GM12878 (cell line): ENCODE data around the gene BTBD19. TPM values are rescaled to one million over a fixed set of nuclear protein-coding genes. Genes with fewer than 3 reads are reported as not detected.

ENCODE experiments used
- ATAC-seq: fragments of 200-7000 bp; cut with Tn5 transposase; 3 replicates; pipeline ENCODE4 v1.9.1; 2020; ENCODE audit warnings: mild to moderate bottlenecking, moderate library complexity
- BruUV-seq: library from RNA; stranded (reverse); fragments of 400-500 nt; replicated peaks from 2 replicates; lab custom pipeline; 2021; lab: Mats Ljungman, UMichigan
- CTCF ChIA-PET: fragments of 300-600 bp; sonication (Branson Sonifier 250); formaldehyde crosslinking; extraction: SDS; loops from one replicate; lab custom pipeline; 2021; ENCODE audit warnings: inconsistent platforms; lab: Yijun Ruan, JAX
- POLR2A ChIA-PET: fragments of 350-600 bp; formaldehyde crosslinking; extraction: SDS; loops from one replicate; lab custom pipeline; 2021; ENCODE audit warnings: inconsistent platforms; lab: Charles Lee
- RAD21 ChIA-PET: fragments of 300-600 bp; sonication (Branson Sonifier 250); formaldehyde crosslinking; loops from one replicate; lab custom pipeline; 2023; ENCODE audit warnings: antibody characterized with exemption; ENCODE audit not compliant: unreplicated experiment; lab: Charles Lee
- SMC1A ChIA-PET: fragments of 300-600 bp; sonication (Branson Sonifier 250); formaldehyde crosslinking; loops from one replicate; lab custom pipeline; 2023; ENCODE audit not compliant: unreplicated experiment, uncharacterized antibody; lab: Charles Lee
- DNase-seq: peaks from one replicate; pipeline ENCODE4 v3.0.0-alpha.2; 2011; ENCODE audit warnings: low read depth, low spot score
- FAIRE-seq: peaks from 3 replicates; lab custom pipeline; 2011; peaks lifted over from hg19 to GRCh38; lab: Jason Lieb, UNC
- H2AFZ ChIP-seq: 2 replicates; pipeline ENCODE4 v1.6.0; 2011; ENCODE audit warnings: low read depth, low read length, control low read depth; ENCODE audit not compliant: control insufficient read depth
- H3K27ac ChIP-seq: 2 replicates; pipeline ENCODE4 v1.5.1; 2011; ENCODE audit warnings: control low read depth; ENCODE audit not compliant: control insufficient read depth, insufficient read depth
- H3K27me3 ChIP-seq, 2 experiments: replicated peaks in 1 of 2; 2 replicates each; pipeline versions ENCODE4 v1.6.0 to v1.6.1; 2011; ENCODE audit warnings: low read length in 1 of 2; ENCODE audit not compliant: control insufficient read depth in 2 of 2, insufficient read depth in 2 of 2
- H3K36me3 ChIP-seq, 2 experiments: 2 replicates each; pipeline ENCODE4 v1.5.1; 2011; ENCODE audit warnings: low read length in 1 of 2; ENCODE audit not compliant: control insufficient read depth in 2 of 2, insufficient read depth in 2 of 2
- H3K4me1 ChIP-seq: 2 replicates; pipeline ENCODE4 v1.6.1; 2011; ENCODE audit warnings: mild to moderate bottlenecking, low read length, moderate library complexity, mixed read lengths; ENCODE audit not compliant: control insufficient read depth, insufficient read depth
- H3K4me2 ChIP-seq: 2 replicates; pipeline ENCODE4 v1.6.0; 2011; ENCODE audit warnings: control low read depth; ENCODE audit not compliant: control insufficient read depth, insufficient read depth
- H3K4me3 ChIP-seq: fragments of 200-600 bp; sonication (generic); 2 replicates; pipeline ENCODE4 v1.5.1; 2016
- H3K79me2 ChIP-seq: 2 replicates; pipeline ENCODE4 v1.6.0; 2011; ENCODE audit warnings: low read length; ENCODE audit not compliant: control insufficient read depth, insufficient read depth
- H3K9ac ChIP-seq: 2 replicates; pipeline ENCODE4 v1.8.0; 2011; ENCODE audit warnings: low read length, control low read depth, mixed read lengths; ENCODE audit not compliant: control insufficient read depth, insufficient read depth
- H3K9me3 ChIP-seq: replicated peaks from 3 replicates; pipeline ENCODE4 v1.5.1; 2011; ENCODE audit warnings: mild to moderate bottlenecking, low read length; ENCODE audit not compliant: control insufficient read depth, insufficient read depth
- H4K20me1 ChIP-seq: 2 replicates; pipeline ENCODE4 v1.6.0; 2011; ENCODE audit not compliant: control insufficient read depth, insufficient read depth
- CBFB ChIP-seq: IDR thresholded peaks from 2 replicates; pipeline ENCODE4 v1.6.1; 2016; ENCODE audit warnings: antibody characterized with exemption, low read depth
- EZH2 ChIP-seq: IDR thresholded peaks from 2 replicates; pipeline ENCODE4 v1.6.1; 2012; ENCODE audit warnings: low read depth, mild to moderate bottlenecking, control low read depth, inconsistent platforms, low read length, borderline replicate concordance; ENCODE audit not compliant: control insufficient read depth
- IKZF2 ChIP-seq, 2 experiments: fragments of 450-650 bp; IDR thresholded peaks; 2 replicates each; pipeline ENCODE4 v1.6.1; 2017; ENCODE audit warnings: mild to moderate bottlenecking in 2 of 2, moderate library complexity in 2 of 2
- MYB ChIP-seq: fragments of 150-350 bp; IDR thresholded peaks from 2 replicates; pipeline ENCODE4 v1.6.1; 2014; ENCODE audit warnings: mild to moderate bottlenecking, low read depth, low read length, borderline replicate concordance
- SKIL ChIP-seq: fragments of 450-650 bp; IDR thresholded peaks from 2 replicates; pipeline ENCODE4 v1.6.1; 2017; ENCODE audit warnings: mild to moderate bottlenecking, low read depth, inconsistent platforms; ENCODE audit not compliant: poor library complexity, severe bottlenecking
- SMC3 ChIP-seq: IDR thresholded peaks from 2 replicates; pipeline ENCODE4 v1.6.1; 2011; ENCODE audit warnings: low read length, improper control_type of control experiment, borderline replicate concordance
- TBL1XR1 ChIP-seq: IDR thresholded peaks from 2 replicates; pipeline ENCODE4 v1.6.1; 2012; ENCODE audit warnings: low read depth, low read length, improper control_type of control experiment
- TCF3 ChIP-seq: IDR thresholded peaks from 2 replicates; pipeline ENCODE4 v1.6.1; 2012; ENCODE audit warnings: low read depth, mild to moderate bottlenecking, low read length, borderline replicate concordance; ENCODE audit not compliant: insufficient read depth
- ZZZ3 ChIP-seq: IDR thresholded peaks from 2 replicates; pipeline ENCODE4 v1.6.1; 2011; ENCODE audit warnings: low read depth; ENCODE audit not compliant: control insufficient read depth, insufficient read length
- WGBS: methylation state at CpG from one replicate; pipeline ENCODE4 v1.1.6; 2016; ENCODE audit warnings: low lambda C conversion rate; ENCODE audit not compliant: insufficient replicate concordance, insufficient coverage; ENCODE audit errors: missing lambda C conversion rate; 5-methylcytosine and 5-hydroxymethylcytosine counted together
- in situ Hi-C: fragments of 300-500 bp; cut with MboI; formaldehyde crosslinking; loops from 9 replicates; pipeline ENCODE4 v1.14.3; 2018; ENCODE audit warnings: mixed read lengths
- intact Hi-C: fragments of 100-400 bp; cut with micrococcal nuclease; formaldehyde crosslinking; loops from one replicate; pipeline ENCODE4 v1.14.2; 2022; ENCODE audit not compliant: unreplicated experiment
- polyA plus RNA-seq, 11 experiments: library from polyadenylated mRNA; depleted of rRNA in 4 of 11; unstranded in 6 of 11; stranded (reverse) in 5 of 11; fragments of >200 nt; fragmentation: Nextera tagmentation in 4 of 11; fragmentation: Illumina TruSeq in 1 of 11; extraction: Ambion mirVana in 4 of 11; extraction: Trizol in 1 of 11; gene quantifications; 1 replicate in 1 of 11; 2 replicates in 10 of 11; pipeline versions ENCODE4 v1.2.1 to v1.2.3, GENCODE V29; 2011 to 2016; ENCODE audit warnings: inconsistent platforms in 2 of 11, missing spikeins in 2 of 11, low read depth in 1 of 11
- total RNA-seq, 4 experiments: library from RNA; depleted of rRNA in 3 of 4; stranded (reverse); fragments of >200 nt in 3 of 4; fragmentation: Illumina TruSeq in 1 of 4; extraction: Trizol in 1 of 4; gene quantifications; 2 replicates each; pipeline versions ENCODE4 v1.2.1 to v1.2.3, GENCODE V29; 2013 to 2021
- TF ChIP-seq, protein P1 (sequence below): IDR thresholded peaks from 2 replicates; pipeline ENCODE4 v1.6.1; 2011; ENCODE audit warnings: low read depth, low read length, improper control_type of control experiment, borderline replicate concordance

BTBD19 gene
- total and polyA plus RNA-seq, 10 of the 15 experiments (the other 5 are each of a cell fraction or from before 2014, with no cell fraction given) = 0.13 to 2.7 (median 0.42) TPM

- ATAC-seq (no peak), FAIRE-seq (no peak), DNase-seq (no peak)
- H3K4me2 ChIP-seq = no peak overlapping the region
- ChIA-PET POLR2A (no interaction called here), SMC1A (no interaction called here), RAD21 (no interaction called here), CTCF (no interaction called here)
- H2AFZ ChIP-seq = no peak overlapping the region
- no TSS peak for BruUV-seq
- intact Hi-C loops (no loop called here), in situ Hi-C loops (no loop called here)
- whole genome bisulfite sequencing = 98% methylated on average over 7 of the region's 7 CpGs
- H3K4me3 ChIP-seq = no peak overlapping the region
- no peaks in the 10 kb centered on the region for H3K9me3 ChIP-seq
- no peak overlapping the region for H3K27ac ChIP-seq
- H3K9ac ChIP-seq = no peak overlapping the region
- H3K4me1 ChIP-seq = peaks cover 8% of the 10 kb centered on the region
- H4K20me1 ChIP-seq = no peaks in the 10 kb centered on the region
- TF ChIP-seq EZH2 (no peak), CBFB (no peak), MYB (no peak), TCF3 (no peak), IKZF2 (IDR thresholded peaks at IDR 0.05) (no peak), SMC3 (no peak), TBL1XR1 (no peak), SKIL (no peak), ZZZ3 (no peak)
- TF ChIP-seq, protein P1, sequence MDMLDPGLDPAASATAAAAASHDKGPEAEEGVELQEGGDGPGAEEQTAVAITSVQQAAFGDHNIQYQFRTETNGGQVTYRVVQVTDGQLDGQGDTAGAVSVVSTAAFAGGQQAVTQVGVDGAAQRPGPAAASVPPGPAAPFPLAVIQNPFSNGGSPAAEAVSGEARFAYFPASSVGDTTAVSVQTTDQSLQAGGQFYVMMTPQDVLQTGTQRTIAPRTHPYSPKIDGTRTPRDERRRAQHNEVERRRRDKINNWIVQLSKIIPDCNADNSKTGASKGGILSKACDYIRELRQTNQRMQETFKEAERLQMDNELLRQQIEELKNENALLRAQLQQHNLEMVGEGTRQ = no peak
- no peaks in the 10 kb centered on the region for H3K27me3 ChIP-seq
- H3K36me3 ChIP-seq = peaks cover 0 to 5% of the 10 kb centered on the region in 2 experiments; a peak in 1 of 4 replicates
- no peaks in the 10 kb centered on the region for H3K79me2 ChIP-seq
These were observed 49.1 kb downstream of the BTBD19 start for GRCh38 chr1:44857446-44857845.
